Measurements from ENCODE around the gene NCOA6.

GRCh38 chr20:34871320-34871926 lies 46.0 kb upstream of the NCOA6 start:
- no peak for TF ChIP-seq CTCF (conservative IDR thresholded peaks at IDR 0.05; ENCODE audit: low read depth, low read length)
- TF ChIP-seq POLR2A (IDR thresholded peaks at IDR 0.05; ENCODE audit: low read depth, low read length), result no peak
- TF ChIP-seq RCOR1 (IDR thresholded peaks at IDR 0.05; ENCODE audit: insufficient replicate concordance, low read length), result no peak
- TF ChIP-seq SMC3 (IDR thresholded peaks at IDR 0.05; ENCODE audit: low read depth, low read length), result no peak
- no peak for TF ChIP-seq USF2 (IDR thresholded peaks at IDR 0.05; ENCODE audit: low read depth, low read length)
- TF ChIP-seq MAFK (IDR thresholded peaks at IDR 0.05; ENCODE audit: low read depth, low read length), result no peak
- TF ChIP-seq MAZ (IDR thresholded peaks at IDR 0.05; ENCODE audit: borderline replicate concordance, low read depth, low read length), result no peak
- TF ChIP-seq BHLHE40 (IDR thresholded peaks at IDR 0.05; ENCODE audit: low read depth, low read length), result no peak
- no peak for TF ChIP-seq MXI1 (IDR thresholded peaks at IDR 0.05; ENCODE audit: borderline replicate concordance, low read depth, low read length)
